Ectodermal cell (in vitro differentiated cells): ENCODE data around the gene SCN5A.

Experiments
- H3K27ac ChIP-seq: 2 replicates; pipeline ENCODE4 v1.7.0; 2013; ENCODE audit warnings: mild to moderate bottlenecking, low read depth, low read length; ENCODE audit not compliant: insufficient read depth, poor library complexity, severe bottlenecking
- H3K27me3 ChIP-seq: 2 replicates; pipeline ENCODE4 v1.7.0; 2013; ENCODE audit warnings: mild to moderate bottlenecking, low read length; ENCODE audit not compliant: insufficient read depth, control insufficient read depth, poor library complexity, severe bottlenecking
- H3K36me3 ChIP-seq: one replicate; pipeline ENCODE4 v1.7.0; 2013; ENCODE audit warnings: low read length; ENCODE audit not compliant: control insufficient read depth, insufficient read depth
- H3K4me1 ChIP-seq: one replicate; pipeline ENCODE4 v1.7.0; 2013; ENCODE audit warnings: low read length; ENCODE audit not compliant: control insufficient read depth, insufficient read depth
- H3K4me3 ChIP-seq: 2 replicates; pipeline ENCODE4 v1.7.0; 2013; ENCODE audit warnings: low read depth, low read length, control low read depth; ENCODE audit not compliant: insufficient read depth
- H3K9me3 ChIP-seq: 2 replicates; pipeline ENCODE4 v1.7.0; 2013; ENCODE audit warnings: mild to moderate bottlenecking, low read length, moderate library complexity; ENCODE audit not compliant: control insufficient read depth
- WGBS, 2 experiments: methylation state at CpG; one replicate each; pipeline ENCODE4 v1.1.7; 2013; ENCODE audit warnings: missing lambda C conversion rate in 2 of 2; 5-methylcytosine and 5-hydroxymethylcytosine counted together

Gene SCN5A

GRCh38 chr3:38545550-38545949 lies 103.9 kb downstream of the SCN5A start:
- no peak overlapping the region for H3K4me3 ChIP-seq
- no peaks in the 10 kb centered on the region for H3K27me3 ChIP-seq
- H3K9me3 ChIP-seq: no peaks in the 10 kb centered on the region
- WGBS, 2 experiments: 85 to 96% methylated on average over 1 of the region's 1 CpG
- H3K27ac ChIP-seq: no peak overlapping the region
- H3K36me3 ChIP-seq: no peaks in the 10 kb centered on the region
- H3K4me1 ChIP-seq: no peaks in the 10 kb centered on the region

GRCh38 chr3:38544926-38545325 lies 104.6 kb downstream of the SCN5A start:
- Histone ChIP-seq H3K9me3 (no peaks in the 10 kb centered on the region), H3K27ac (no peak overlapping the region), H3K4me3 (no peak overlapping the region), H3K36me3 (no peaks in the 10 kb centered on the region), H3K4me1 (no peaks in the 10 kb centered on the region), H3K27me3 (no peaks in the 10 kb centered on the region)
- 93 to 95% methylated on average over 3 of the region's 3 CpGs for WGBS, 2 experiments

- no peaks in the 10 kb centered on the region for H3K27me3 ChIP-seq
- H3K27ac ChIP-seq: no peak overlapping the region
- no peaks in the 10 kb centered on the region for H3K4me1 ChIP-seq
- WGBS, 2 experiments: 76 to 81% methylated on average over 7 of the region's 7 CpGs
- no peak overlapping the region for H3K4me3 ChIP-seq
- H3K9me3 ChIP-seq: no peaks in the 10 kb centered on the region
- no peaks in the 10 kb centered on the region for H3K36me3 ChIP-seq
These were observed 105.9 kb downstream of the SCN5A start for GRCh38 chr3:38543586-38543985.

- Histone ChIP-seq H3K4me3 (no peak overlapping the region), H3K27me3 (no peaks in the 10 kb centered on the region), H3K36me3 (no peaks in the 10 kb centered on the region), H3K27ac (no peak overlapping the region), H3K4me1 (no peaks in the 10 kb centered on the region), H3K9me3 (no peaks in the 10 kb centered on the region)
- 88% methylated on average over 16 of the region's 16 CpGs for WGBS, 2 experiments
These were observed 106.8 kb downstream of the SCN5A start for GRCh38 chr3:38542401-38543298.

- WGBS, 2 experiments: 92 to 94% methylated on average over 9 of the region's 9 CpGs
- H3K27me3 ChIP-seq: no peaks in the 10 kb centered on the region
- no peak overlapping the region for H3K4me3 ChIP-seq
- H3K27ac ChIP-seq: no peak overlapping the region
- no peaks in the 10 kb centered on the region for H3K4me1 ChIP-seq
- no peaks in the 10 kb centered on the region for H3K36me3 ChIP-seq
- H3K9me3 ChIP-seq: no peaks in the 10 kb centered on the region
These were observed 107.7 kb downstream of the SCN5A start for GRCh38 chr3:38541806-38542205.

- no peak overlapping the region for H3K27ac ChIP-seq
- H3K9me3 ChIP-seq: no peaks in the 10 kb centered on the region
- no peak overlapping the region for H3K4me3 ChIP-seq
- H3K27me3 ChIP-seq: no peaks in the 10 kb centered on the region
- H3K36me3 ChIP-seq: no peaks in the 10 kb centered on the region
- 88 to 92% methylated on average over 8 of the region's 8 CpGs for WGBS, 2 experiments
- no peaks in the 10 kb centered on the region for H3K4me1 ChIP-seq
These were observed 110.6 kb downstream of the SCN5A start for GRCh38 chr3:38538773-38539353.

- Histone ChIP-seq H3K36me3 (no peaks in the 10 kb centered on the region), H3K9me3 (no peaks in the 10 kb centered on the region), H3K4me3 (no peak overlapping the region), H3K4me1 (peaks cover 8% of the 10 kb centered on the region), H3K27ac (no peak overlapping the region), H3K27me3 (no peaks in the 10 kb centered on the region)
- WGBS, 2 experiments: 59 to 60% methylated on average over 3 of the region's 3 CpGs
These were observed 112.8 kb downstream of the SCN5A start for GRCh38 chr3:38536671-38537070.

- H3K4me1 ChIP-seq: peaks cover 8% of the 10 kb centered on the region
- 100% methylated on average over 4 of the region's 7 CpGs; no CpG with 5 or more reads in 1 of the 2 experiments for WGBS, 2 experiments
- H3K4me3 ChIP-seq: no peak overlapping the region
- H3K36me3 ChIP-seq: no peaks in the 10 kb centered on the region
- no peaks in the 10 kb centered on the region for H3K9me3 ChIP-seq
- H3K27me3 ChIP-seq: no peaks in the 10 kb centered on the region
- no peak overlapping the region for H3K27ac ChIP-seq
These were observed 114.9 kb downstream of the SCN5A start for GRCh38 chr3:38534604-38535003.

- WGBS, 2 experiments: 95 to 99% methylated on average over 2 of the region's 2 CpGs
- Histone ChIP-seq H3K36me3 (no peaks in the 10 kb centered on the region), H3K9me3 (no peaks in the 10 kb centered on the region), H3K4me1 (peaks cover 8% of the 10 kb centered on the region), H3K27me3 (no peaks in the 10 kb centered on the region), H3K4me3 (no peak overlapping the region), H3K27ac (no peak overlapping the region)
These were observed 115.3 kb downstream of the SCN5A start for GRCh38 chr3:38534180-38534579.

- no peak overlapping the region for H3K4me3 ChIP-seq
These were observed 116.1 kb downstream of the SCN5A start for GRCh38 chr3:38533285-38533976.

More at GRCh38 chr3:38533285-38533976, 116.1 kb downstream of the SCN5A start:
- no peaks in the 10 kb centered on the region for H3K9me3 ChIP-seq
- no peaks in the 10 kb centered on the region for H3K36me3 ChIP-seq
- no peak overlapping the region for H3K27ac ChIP-seq
- H3K27me3 ChIP-seq: no peaks in the 10 kb centered on the region
- H3K4me1 ChIP-seq: peaks cover 8% of the 10 kb centered on the region
- WGBS, 2 experiments: 90 to 92% methylated on average over 13 of the region's 13 CpGs
